Myometrial cell (primary cell): ENCODE data around the gene CCDC12. TPM values are rescaled to one million over a fixed set of nuclear protein-coding genes. Genes with fewer than 3 reads are reported as not detected.

Experiments
- total RNA-seq: library from RNA; depleted of rRNA; stranded (reverse); fragments of >200 nt; gene quantifications from 2 replicates; pipeline ENCODE4 v1.2.3, GENCODE V29; 2015

The CCDC12 gene
- total RNA-seq = 24.8 and 31.4 TPM in 2 replicates

GRCh38 chr3:46976326-46977190, at the start of gene CCDC12:
CCDC12 (minus strand) TSS chr3:46976745; CDS start chr3:46976732, 13 bp downstream.

GRCh38 chr3:46978985-46979944, 2.7 kb upstream of the CCDC12 start, which contains the start of gene NBEAL2:
NBEAL2 (plus strand) TSS chr3:46979666; CDS start chr3:46979862, 196 bp downstream.

GRCh38 chr3:46877406-46878125, 99.0 kb downstream of the CCDC12 start, which contains the start of gene PTH1R:
PTH1R (plus strand) TSS chr3:46877721; CDS start chr3:46883560, 5,839 bp downstream.

Other genes starting within 250 kb of the CCDC12 start
- not detected in 2 replicates for gene MYL3, start 113.3 kb downstream of the CCDC12 start, total RNA-seq
- gene PTH1R, start 99.0 kb downstream of the CCDC12 start, total RNA-seq = 1.4 and 1.6 TPM in 2 replicates
- gene NBEAL2, start 2.9 kb upstream of the CCDC12 start, total RNA-seq = 5.0 and 11.2 TPM in 2 replicates
- 10.7 and 18.1 TPM in 2 replicates for gene SETD2, start 187.4 kb upstream of the CCDC12 start, total RNA-seq